IMR-90 (cell line): ENCODE measurements around the gene CDKN1C. TPM values are rescaled to one million over a fixed set of nuclear protein-coding genes. Genes with fewer than 3 reads are reported as not detected.

Source experiments
- ATAC-seq: fragments of 200-7000 bp; cut with Tn5 transposase; 2 replicates; pipeline ENCODE4 v1.9.1; 2020; ENCODE audit warnings: low read depth, mild to moderate bottlenecking, moderate library complexity
- BruUV-seq: library from RNA; stranded (reverse); fragments of 400-500 nt; replicated peaks from 2 replicates; lab custom pipeline; 2021; lab: Mats Ljungman, UMichigan
- CTCF ChIA-PET: fragments of 300-600 bp; formaldehyde crosslinking; extraction: SDS; loops from one replicate; lab custom pipeline; 2021; ENCODE audit warnings: antibody characterized with exemption; lab: Yijun Ruan, JAX
- POLR2A ChIA-PET: fragments of 300-600 bp; sonication (Branson Sonifier 250); formaldehyde crosslinking; loops from one replicate; lab custom pipeline; 2022; ENCODE audit warnings: antibody characterized with exemption; ENCODE audit not compliant: unreplicated experiment; lab: Charles Lee
- DNase-seq: peaks from one replicate; pipeline ENCODE4 v3.0.0; 2013
- H2AFZ ChIP-seq: replicated peaks from 2 replicates; pipeline ENCODE3; 2013; ENCODE audit warnings: low read length, mild to moderate bottlenecking; ENCODE audit not compliant: poor library complexity
- H2AK5ac ChIP-seq: 2 replicates; pipeline ENCODE4 v1.6.1; 2013; ENCODE audit warnings: low read depth, low read length, inconsistent platforms
- H2AK9ac ChIP-seq: replicated peaks from 2 replicates; pipeline ENCODE3; 2013; ENCODE audit warnings: mild to moderate bottlenecking, low read depth, low read length, moderate library complexity; ENCODE audit not compliant: poor library complexity
- H2BK120ac ChIP-seq: 2 replicates; pipeline ENCODE4 v1.6.1; 2013; ENCODE audit warnings: low read depth, low read length, inconsistent platforms
- H2BK15ac ChIP-seq: 3 replicates; pipeline ENCODE4 v1.6.1; 2013; ENCODE audit warnings: low read depth, low read length, inconsistent platforms
- H2BK20ac ChIP-seq: 2 replicates; pipeline ENCODE4 v1.6.1; 2013; ENCODE audit warnings: low read depth, mild to moderate bottlenecking, inconsistent platforms, low read length, moderate library complexity
- H2BK5ac ChIP-seq: 2 replicates; pipeline ENCODE4 v1.6.1; 2013; ENCODE audit warnings: mild to moderate bottlenecking, low read depth, low read length, inconsistent platforms; ENCODE audit not compliant: poor library complexity, severe bottlenecking
- H3K14ac ChIP-seq: replicated peaks from 2 replicates; pipeline ENCODE4 v1.6.1; 2013; ENCODE audit warnings: low read depth, low read length, inconsistent platforms
- H3K18ac ChIP-seq: 2 replicates; pipeline ENCODE4 v1.6.1; 2013; ENCODE audit warnings: low read depth, low read length, control low read depth
- H3K23ac ChIP-seq: 2 replicates; pipeline ENCODE4 v1.6.1; 2013; ENCODE audit warnings: low read depth, low read length, inconsistent platforms
- H3K27ac ChIP-seq: 2 replicates; pipeline ENCODE4 v1.5.1; 2013; ENCODE audit warnings: mild to moderate bottlenecking, control low read depth, low read length; ENCODE audit not compliant: insufficient read depth
- H3K27me3 ChIP-seq: 2 replicates; pipeline ENCODE4 v1.6.1; 2013; ENCODE audit warnings: low read length; ENCODE audit not compliant: control insufficient read depth, insufficient read depth
- H3K36me3 ChIP-seq: 2 replicates; pipeline ENCODE4 v1.6.1; 2013; ENCODE audit warnings: low read length, mixed read lengths; ENCODE audit not compliant: control insufficient read depth, insufficient read depth
- H3K4ac ChIP-seq: 2 replicates; pipeline ENCODE4 v1.6.1; 2013; ENCODE audit warnings: low read depth, low read length, inconsistent platforms
- H3K4me1 ChIP-seq: 2 replicates; pipeline ENCODE4 v1.6.1; 2013; ENCODE audit warnings: low read length, mixed read lengths; ENCODE audit not compliant: control insufficient read depth, insufficient read depth
- H3K4me2 ChIP-seq: 2 replicates; pipeline ENCODE4 v1.6.1; 2013; ENCODE audit warnings: low read depth, mild to moderate bottlenecking, control low read depth, low read length, moderate library complexity
- H3K4me3 ChIP-seq: 2 replicates; pipeline ENCODE4 v1.5.1; 2013; ENCODE audit warnings: low read depth, mild to moderate bottlenecking, control low read depth, low read length, moderate library complexity; ENCODE audit not compliant: insufficient read depth
- H3K56ac ChIP-seq: 2 replicates; pipeline ENCODE4 v1.6.1; 2013; ENCODE audit warnings: low read length, inconsistent platforms; ENCODE audit not compliant: insufficient read depth; ENCODE audit errors: extremely low read depth
- H3K79me1 ChIP-seq, 2 experiments: 2 replicates each; pipeline ENCODE4 v1.6.1; 2013; ENCODE audit warnings: low read length in 2 of 2, inconsistent platforms in 1 of 2, low read depth in 1 of 2
- H3K9ac ChIP-seq: 2 replicates; pipeline ENCODE4 v1.6.1; 2013; ENCODE audit warnings: low read depth, low read length, control low read depth
- H3K9me1 ChIP-seq: 2 replicates; pipeline ENCODE4 v1.6.1; 2013; ENCODE audit warnings: low read length, inconsistent platforms; ENCODE audit not compliant: insufficient read depth
- H3K9me3 ChIP-seq: 2 replicates; pipeline ENCODE4 v1.6.1; 2013; ENCODE audit warnings: low read length; ENCODE audit not compliant: control insufficient read depth, insufficient read depth
- H4K20me1 ChIP-seq: 2 replicates; pipeline ENCODE4 v1.6.1; 2013; ENCODE audit warnings: low read length, inconsistent platforms; ENCODE audit not compliant: insufficient read depth
- H4K5ac ChIP-seq: 2 replicates; pipeline ENCODE4 v1.6.1; 2013; ENCODE audit warnings: mild to moderate bottlenecking, low read depth, low read length, control low read depth
- H4K8ac ChIP-seq, 2 experiments: 2 replicates each; pipeline ENCODE4 v1.6.1; 2013; ENCODE audit warnings: low read depth in 2 of 2, low read length in 2 of 2, control low read depth in 1 of 2, inconsistent platforms in 1 of 2
- H4K91ac ChIP-seq: 2 replicates; pipeline ENCODE4 v1.6.1; 2013; ENCODE audit warnings: low read depth, low read length, inconsistent platforms; ENCODE audit not compliant: insufficient read depth
- CHD1 ChIP-seq: IDR thresholded peaks from 2 replicates; pipeline ENCODE4 v1.6.1; 2012; ENCODE audit warnings: low read depth, low read length, improper control_type of control experiment
- WGBS, 2 experiments: methylation state at CpG; one replicate each; pipeline versions ENCODE4 v1.1.5 to v1.1.7; 2013; ENCODE audit warnings: missing lambda C conversion rate in 2 of 2; ENCODE audit not compliant: insufficient read length in 1 of 2; ENCODE audit errors: extremely low coverage in 2 of 2; 5-methylcytosine and 5-hydroxymethylcytosine counted together
- dilution Hi-C: fragments of 300-500 bp; cut with HindIII; formaldehyde crosslinking; loops from one replicate; pipeline ENCODE4 v1.14.3; 2018; ENCODE audit warnings: low sequenced_read_pairs; ENCODE audit not compliant: unreplicated experiment
- in situ Hi-C: fragments of 300-500 bp; cut with MboI; formaldehyde crosslinking; loops from 3 replicates; pipeline ENCODE4 v1.14.3; 2019; ENCODE audit warnings: low sequenced_read_pairs, inconsistent platforms, mixed read lengths
- intact Hi-C: fragments of 100-400 bp; cut with micrococcal nuclease; formaldehyde crosslinking; loops from 2 replicates; pipeline ENCODE4 v1.10.0; 2022
- polyA plus RNA-seq, 3 experiments: library from polyadenylated mRNA; depleted of rRNA; stranded (reverse); fragments of >200 nt; gene quantifications; 2 replicates each; pipeline ENCODE4 v1.2.3, GENCODE V29; 2012; ENCODE audit warnings: low replicate concordance in 1 of 3
- total RNA-seq: library from RNA; depleted of rRNA; stranded (reverse); fragments of >200 nt; gene quantifications from 2 replicates; pipeline ENCODE4 v1.2.3, GENCODE V29; 2012

The CDKN1C gene
- total and polyA plus RNA-seq, 2 of the 4 experiments (the other 2 are of a cell fraction): 1.6 to 3.0 TPM

DNA sequence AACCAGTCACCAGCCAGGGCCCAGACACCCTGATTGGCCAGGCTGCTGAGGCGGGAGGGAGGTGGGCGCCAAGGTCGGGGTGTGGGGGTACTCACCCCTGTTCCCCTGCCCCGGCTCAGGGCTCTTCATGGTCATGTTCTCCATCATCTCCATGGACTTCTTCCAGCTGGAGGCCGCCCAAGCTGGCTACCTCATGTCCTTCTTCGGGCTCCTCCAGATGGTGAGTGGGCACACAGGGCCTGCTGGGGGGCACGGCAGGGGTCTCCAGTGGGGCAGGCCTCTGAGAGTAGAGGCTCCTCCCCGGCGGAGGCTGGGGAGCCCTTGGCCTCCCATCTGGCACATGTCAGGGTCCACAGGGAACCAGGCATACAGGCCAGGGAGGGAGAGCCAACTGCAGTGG, 33.6 kb upstream of the CDKN1C start:
- Histone ChIP-seq H3K4me1 (no peaks in the 10 kb centered on the region), H2AK9ac (no peak overlapping the region), H2BK120ac (no peak overlapping the region), H3K4me3 (no peak overlapping the region), H3K9me1 (no peaks in the 10 kb centered on the region), H4K5ac (no peak overlapping the region), H2BK5ac (no peak overlapping the region), H3K56ac (no peak overlapping the region), H4K91ac (no peak overlapping the region), H3K79me1 (no peaks in the 10 kb centered on the region), H3K27ac (no peak overlapping the region), H4K20me1 (peaks cover 2% of the 10 kb centered on the region; the same call in 1 of the 2 replicates), H2BK15ac (no peak overlapping the region), H3K36me3 (no peaks in the 10 kb centered on the region), H2AFZ (no peak overlapping the region), H3K4ac (no peak overlapping the region), H2BK20ac (no peak overlapping the region), H4K8ac (no peak overlapping the region), H3K4me2 (no peak overlapping the region), H3K23ac (no peak overlapping the region), H3K14ac (no peak overlapping the region), H3K27me3 (no peaks in the 10 kb centered on the region), H2AK5ac (no peak overlapping the region), H3K9ac (no peak overlapping the region), H3K18ac (no peak overlapping the region), H3K9me3 (no peaks in the 10 kb centered on the region)
- intact Hi-C loops: no loop called here
- dilution Hi-C loops: no loop called here
- ATAC-seq (no peak), DNase-seq (no peak)
- WGBS, 2 experiments: 51% methylated on average over 3 of the region's 9 CpGs; no CpG with 5 or more reads in 1 of the 2 experiments
- in situ Hi-C loops: no loop called here
- no peak for TF ChIP-seq CHD1
- CTCF ChIA-PET: no interaction called here
- POLR2A ChIA-PET: no interaction called here
- BruUV-seq: no TSS peak
